ENCODE results near the gene NRAP. TPM values are rescaled to one million over a fixed set of nuclear protein-coding genes. Genes with fewer than 3 reads are reported as not detected.

NRAP gene
- total RNA-seq, 1 experiment from 2014 or later: not detected

DNA sequence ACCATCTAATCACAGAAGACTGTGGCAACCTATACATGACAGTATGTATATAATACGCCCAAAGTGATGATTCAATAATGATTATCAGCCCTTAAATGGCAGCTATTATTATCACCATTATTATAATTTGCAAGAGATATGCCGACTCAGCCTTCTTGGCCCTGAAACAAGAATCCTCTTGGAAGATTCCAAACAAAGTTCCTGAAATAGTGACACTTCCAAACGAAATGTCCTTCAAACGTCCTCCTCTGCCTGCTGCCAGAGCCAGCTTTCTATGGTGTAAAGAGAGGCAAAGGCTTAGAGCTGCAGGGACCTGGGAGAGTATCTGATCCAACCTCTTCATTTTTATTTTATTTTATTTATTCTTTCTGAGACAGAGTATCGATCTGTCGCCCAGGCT, 36.0 kb downstream of the NRAP start:
- H3K36me3 Mint-ChIP-seq (ENCODE audit: insufficient read depth in 1 of 3, low read depth in 3 of 3): peaks cover 0 to 2% (median 0%) of the 10 kb centered on the region in 3 experiments; a peak in 1 of 7 replicates
- H3K79me2 ChIP-seq (ENCODE audit: insufficient read depth, low read length): no peaks in the 10 kb centered on the region; the same call in 1 of the 2 replicates
- no peak overlapping the region for H2BK15ac ChIP-seq (ENCODE audit: low read depth, low read length)
- H2BK20ac ChIP-seq (ENCODE audit: low read depth, low read length, poor library complexity, severe bottlenecking): no peak overlapping the region
- no peak overlapping the region for H3K18ac ChIP-seq (ENCODE audit: insufficient read length, low read depth, low read length)
- H2AK5ac ChIP-seq (ENCODE audit: insufficient read length, low read length): no peak overlapping the region
- H2AFZ ChIP-seq (ENCODE audit: low read length): no peak overlapping the region
- no peaks in the 10 kb centered on the region for H4K20me1 ChIP-seq (ENCODE audit: control insufficient read depth, insufficient read depth, insufficient read length)
- H4K8ac ChIP-seq (replicated peaks; ENCODE audit: insufficient read length, low read depth, low read length): no peak overlapping the region
- H3K27me3 ChIP-seq (ENCODE audit: insufficient read depth, low read length): no peaks in the 10 kb centered on the region
- WGBS (ENCODE audit: extremely low coverage, insufficient read length, low lambda C conversion rate): no CpG with 5 or more reads among the region's 6 CpGs
- peaks cover 21 to 26% of the 10 kb centered on the region in 2 experiments for H3K4me1 Mint-ChIP-seq
- H2BK12ac ChIP-seq (ENCODE audit: insufficient read length, low read depth, low read length): no peak overlapping the region
- TF ChIP-seq CTCF (conservative IDR thresholded peaks at IDR 0.05): no peak
- H2BK120ac ChIP-seq (ENCODE audit: low read depth, low read length, poor library complexity, severe bottlenecking): no peak overlapping the region
- no peak overlapping the region for H3T11ph ChIP-seq (ENCODE audit: low read length)
- H2BK5ac ChIP-seq (ENCODE audit: insufficient read length, low read length): no peak overlapping the region
- H4K5ac ChIP-seq (ENCODE audit: insufficient read length, low read depth, low read length): no peak overlapping the region
- no peaks in the 10 kb centered on the region for H3K23me2 ChIP-seq (ENCODE audit: insufficient read length, low read depth, low read length, poor library complexity, severe bottlenecking)
- H3K14ac ChIP-seq (ENCODE audit: insufficient read depth, low read length): no peak overlapping the region
- no peak overlapping the region for H3K23ac ChIP-seq (ENCODE audit: insufficient read length, low read depth, low read length)
- no peaks in the 10 kb centered on the region; the same call in 1 of the 2 replicates for H3K4me1 ChIP-seq (ENCODE audit: insufficient read depth, low read length)
- H3K4me3 Mint-ChIP-seq: no peak overlapping the region
- no peak overlapping the region for H4K91ac ChIP-seq (ENCODE audit: insufficient read length, low read depth, low read length)
- no peak overlapping the region for H3K27ac Mint-ChIP-seq
- H3K56ac ChIP-seq (ENCODE audit: insufficient read length, low read depth, low read length): no peak overlapping the region
- H3K9me3 ChIP-seq (ENCODE audit: control insufficient read depth, low read depth, low read length): no peaks in the 10 kb centered on the region
- no peak overlapping the region for H3K4ac ChIP-seq (ENCODE audit: low read depth, low read length)
- no peak overlapping the region for H3K4me2 ChIP-seq (ENCODE audit: insufficient read depth, insufficient read length, low read length)
- peaks cover 34% of the 10 kb centered on the region for H3K27me3 Mint-ChIP-seq (ENCODE audit: low read depth)
- H3K27ac ChIP-seq (ENCODE audit: insufficient read length, low read depth, low read length): no peak overlapping the region
- H3K9me3 Mint-ChIP-seq: no peaks in the 10 kb centered on the region
- no peaks in the 10 kb centered on the region for H3K79me1 ChIP-seq (ENCODE audit: insufficient read depth, low read depth, low read length, poor library complexity, severe bottlenecking)
- DNase-seq: no peak
- H3K9ac ChIP-seq (ENCODE audit: extremely low read depth, insufficient read length, low read length): no peak overlapping the region

Measured in H9 (cell line).